Spleen (tissue), 11 donors: ENCODE results near the gene MOCS1. TPM values are rescaled to one million over a fixed set of nuclear protein-coding genes. Genes with fewer than 3 reads are reported as not detected.

Source experiments
- DNase-seq: peaks from one replicate; pipeline ENCODE4 v3.0.0-alpha.2; 2020
- H3K27ac ChIP-seq, 8 donors: fragments of 200-600 bp; sonication (generic) in 7 of 8; 1 replicate in 4 of 8; 2 replicates in 4 of 8; pipeline versions ENCODE4 v1.5.0 to v1.8.0; 2016 to 2021; ENCODE audit warnings: inconsistent platforms in 4 of 8, mild to moderate bottlenecking in 4 of 8, moderate library complexity in 1 of 8
- H3K27me3 ChIP-seq, 7 donors: fragments of 200-600 bp; sonication (generic) in 6 of 7; replicated peaks in 1 of 7; 1 replicate in 4 of 7; 2 replicates in 3 of 7; pipeline versions ENCODE4 v1.5.0 to v1.8.0; 2016 to 2021; ENCODE audit warnings: inconsistent platforms in 3 of 7, mild to moderate bottlenecking in 1 of 7
- H3K36me3 ChIP-seq, 6 donors: fragments of 200-600 bp; sonication (generic) in 5 of 6; 1 replicate in 4 of 6; 2 replicates in 2 of 6; pipeline versions ENCODE4 v1.5.0 to v1.8.0; 2016 to 2021; ENCODE audit warnings: inconsistent platforms in 2 of 6
- H3K4me1 ChIP-seq, 6 donors: fragments of 200-600 bp; sonication (generic) in 5 of 6; 1 replicate in 3 of 6; 2 replicates in 3 of 6; pipeline versions ENCODE4 v1.5.0 to v1.8.0; 2016 to 2021; ENCODE audit warnings: inconsistent platforms in 3 of 6
- H3K4me3 ChIP-seq, 8 donors: fragments of 200-600 bp; sonication (generic) in 7 of 8; 1 replicate in 4 of 8; 2 replicates in 4 of 8; pipeline versions ENCODE4 v1.5.0 to v1.8.0; 2016 to 2021; ENCODE audit warnings: inconsistent platforms in 4 of 8, mild to moderate bottlenecking in 4 of 8, moderate library complexity in 2 of 8
- H3K9me3 ChIP-seq, 8 donors: fragments of 200-600 bp; sonication (generic) in 7 of 8; 1 replicate in 4 of 8; 2 replicates in 4 of 8; pipeline versions ENCODE4 v1.5.0 to v1.8.0; 2016 to 2021; ENCODE audit warnings: inconsistent platforms in 4 of 8
- CTCF ChIP-seq, 11 experiments: fragments of 200-600 bp in 7 of 11; fragments of 450-650 bp in 4 of 11; sonication (generic) in 4 of 11; IDR thresholded peaks in 8 of 11; conservative IDR thresholded peaks in 3 of 11; 1 replicate in 7 of 11; 2 replicates in 4 of 11; pipeline versions ENCODE4 v1.4.0 to v1.8.0; 2016 to 2021; ENCODE audit warnings: antibody characterized with exemption in 11 of 11, inconsistent platforms in 4 of 11, mild to moderate bottlenecking in 1 of 11
- POLR2A ChIP-seq, 3 donors: fragments of 450-650 bp; IDR thresholded peaks; one replicate each; pipeline ENCODE4 v1.5.1; 2017; ENCODE audit warnings: antibody characterized with exemption in 3 of 3, mild to moderate bottlenecking in 1 of 3
- POLR2AphosphoS5 ChIP-seq, 3 donors: sonication (generic); formaldehyde crosslinking; IDR thresholded peaks; one replicate each; pipeline ENCODE4 v1.5.1; 2017; ENCODE audit warnings: antibody characterized with exemption in 3 of 3
- WGBS, 5 donors: extraction: QIAGEN DNeasy Blood & Tissue Kit in 3 of 5; methylation state at CpG; one replicate each; pipeline versions ENCODE4 v1.1.5 to v1.1.7; 2013 to 2018; 5-methylcytosine and 5-hydroxymethylcytosine counted together
- intact Hi-C: fragments of 100-400 bp; cut with DNase I; formaldehyde crosslinking; loops from one replicate; pipeline ENCODE4 v1.15.0; 2023; ENCODE audit warnings: low total_unique reads
- polyA plus RNA-seq, 3 donors: library from polyadenylated mRNA; stranded (reverse); fragments of 200-250 nt; gene quantifications; one replicate each; pipeline ENCODE4 v1.2.1, GENCODE V29; 2013
- total RNA-seq, 7 donors: library from RNA; depleted of rRNA in 3 of 7; stranded (reverse); fragments of >200 nt in 3 of 7; fragmentation: NEBNext Ultra II Directional in 4 of 7; extraction: Animal tissue kit (Norgen Biotek cat#: 25700) in 4 of 7; gene quantifications; one replicate each; pipeline versions ENCODE4 v1.1.0 to v1.2.1, GENCODE V29; 2016 to 2021
- donor health status: healthy with polysubstance abuse.
- donor health status: DM: no; HTN: no; CAD: no; lungs with moderate emphysema.
- donor health status: DM: no; HTN: no; CAD: no.
- donor health status: Bipolar disorder and iron deficiency.
- donor health status: healthy.
- donor health status: DM: no; HTN: no; CAD: no.
- donor health status: DM: yes; HTN: yes; CAD: no.

The MOCS1 gene
- total and polyA plus RNA-seq, 10 donors = 1.2 to 10.2 (median 5.6) TPM

DNA sequence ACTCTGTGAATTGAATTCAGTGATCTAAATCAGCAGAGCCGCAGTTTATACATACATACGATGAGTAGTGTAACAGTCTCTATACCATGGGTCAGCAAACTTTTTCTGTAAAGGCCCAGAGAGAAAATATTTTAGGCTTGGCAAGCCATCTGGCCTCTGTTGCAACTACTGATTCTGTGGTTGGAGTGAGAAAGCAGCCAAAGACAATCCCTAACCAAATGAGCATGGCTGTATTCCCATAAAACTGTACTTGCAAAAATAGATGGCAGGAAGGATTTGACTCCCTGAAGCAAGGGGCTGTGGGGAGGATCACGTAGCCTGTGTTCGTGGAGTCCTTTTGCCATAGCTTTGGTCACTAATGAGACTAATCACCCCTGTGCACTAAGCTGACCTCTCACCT, 17.9 kb upstream of the MOCS1 start:
- H3K4me3 ChIP-seq = no peak overlapping the region
- TF ChIP-seq POLR2A (IDR thresholded peaks at IDR 0.05) = no peak
- H3K27ac ChIP-seq = no peak overlapping the region
- whole genome bisulfite sequencing, 5 donors = 59 to 91% (median 85%) methylated on average over 4 of the region's 4 CpGs
- no peak for DNase-seq
- H3K4me1 ChIP-seq = no peaks in the 10 kb centered on the region
- intact Hi-C loops = no loop called here
- H3K27me3 ChIP-seq = peaks cover 0 to 10% (median 0%) of the 10 kb centered on the region in 7 donors
- H3K36me3 ChIP-seq = no peaks in the 10 kb centered on the region
- H3K9me3 ChIP-seq = no peaks in the 10 kb centered on the region

DNA sequence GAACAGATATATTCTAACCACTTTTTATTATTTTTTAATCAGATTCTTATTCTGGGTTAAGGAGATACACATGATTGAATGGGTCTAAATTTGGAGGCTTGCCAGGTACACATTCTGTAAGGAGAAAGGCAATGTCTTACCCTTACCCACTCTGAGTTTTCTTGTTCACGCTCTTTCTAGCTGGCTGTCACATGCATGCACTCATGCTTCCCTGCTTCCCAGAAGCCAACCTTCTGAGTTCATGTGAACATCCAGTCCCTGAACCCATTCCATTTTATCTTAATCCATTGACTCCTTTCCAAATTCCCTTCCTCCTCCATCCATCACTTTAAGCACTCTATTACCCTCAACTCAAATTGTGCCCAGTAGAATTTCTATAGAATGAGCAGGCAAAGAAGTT, 17.5 kb upstream of the MOCS1 start:
- DNase-seq = no peak
- intact Hi-C loops = no loop called here
- WGBS, 5 donors = 84 to 97% (median 91%) methylated on average over 1 of the region's 1 CpG
- H3K4me3 ChIP-seq = no peak overlapping the region
- H3K4me1 ChIP-seq = no peaks in the 10 kb centered on the region
- peaks cover 0 to 10% (median 0%) of the 10 kb centered on the region in 7 donors for H3K27me3 ChIP-seq
- TF ChIP-seq POLR2AphosphoS5 (IDR thresholded peaks at IDR 0.05) = no peak
- TF ChIP-seq CTCF (IDR thresholded peaks at IDR 0.05 in 8 of 11, conservative IDR thresholded peaks at IDR 0.05 in 3 of 11) = no peak
- TF ChIP-seq POLR2A (IDR thresholded peaks at IDR 0.05) = no peak
- H3K27ac ChIP-seq = no peak overlapping the region
- H3K9me3 ChIP-seq = no peaks in the 10 kb centered on the region
- no peaks in the 10 kb centered on the region for H3K36me3 ChIP-seq

DNA sequence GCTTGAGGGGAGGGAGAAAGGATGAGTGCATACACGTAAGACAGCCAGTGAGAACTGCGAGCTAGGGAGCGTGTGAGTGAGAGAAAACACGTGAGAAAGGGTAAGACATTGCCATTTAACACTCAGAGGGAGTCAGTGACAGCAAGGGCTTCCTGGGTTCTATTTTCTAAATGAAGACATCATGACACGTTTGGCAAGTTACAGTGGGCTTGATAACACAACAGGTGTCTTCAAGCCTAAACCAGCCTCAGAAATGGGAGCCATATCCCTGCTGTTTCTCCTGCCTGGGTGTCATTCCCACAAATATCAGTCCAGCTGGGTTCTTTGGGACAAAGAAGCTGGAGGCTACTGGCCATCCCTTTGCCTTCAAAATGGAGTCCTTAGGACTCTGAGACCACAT, 16.9 kb upstream of the MOCS1 start:
- no peak overlapping the region for H3K27ac ChIP-seq
- 74 to 77% (median 77%) methylated on average over 5 of the region's 5 CpGs for WGBS, 5 donors
- no peak overlapping the region for H3K4me3 ChIP-seq
- no peaks in the 10 kb centered on the region for H3K4me1 ChIP-seq
- H3K36me3 ChIP-seq = no peaks in the 10 kb centered on the region
- H3K27me3 ChIP-seq = peaks cover 0 to 10% (median 0%) of the 10 kb centered on the region in 7 donors
- DNase-seq = no peak
- no peak for TF ChIP-seq CTCF (IDR thresholded peaks at IDR 0.05 in 8 of 11, conservative IDR thresholded peaks at IDR 0.05 in 3 of 11)
- no peak for TF ChIP-seq POLR2A (IDR thresholded peaks at IDR 0.05)
- TF ChIP-seq POLR2AphosphoS5 (IDR thresholded peaks at IDR 0.05) = no peak
- no peaks in the 10 kb centered on the region for H3K9me3 ChIP-seq
- intact Hi-C loops = no loop called here

- no peak for TF ChIP-seq POLR2A (IDR thresholded peaks at IDR 0.05)
- no peak for TF ChIP-seq POLR2AphosphoS5 (IDR thresholded peaks at IDR 0.05)
- no peak for TF ChIP-seq CTCF (IDR thresholded peaks at IDR 0.05 in 8 of 11, conservative IDR thresholded peaks at IDR 0.05 in 3 of 11)
- no peak for DNase-seq
- Histone ChIP-seq H3K4me3 (no peak overlapping the region), H3K9me3 (no peaks in the 10 kb centered on the region), H3K27me3 (peaks cover 0 to 10% (median 0%) of the 10 kb centered on the region in 7 donors), H3K27ac (no peak overlapping the region), H3K4me1 (no peaks in the 10 kb centered on the region), H3K36me3 (no peaks in the 10 kb centered on the region)
- intact Hi-C loops = no loop called here
Measured at GRCh38 chr6:39950125-39950720, 16.0 kb upstream of the MOCS1 start.
